ENCODE results near the gene LYPD8. TPM values are rescaled to one million over a fixed set of nuclear protein-coding genes. Genes with fewer than 3 reads are reported as not detected.

Gene LYPD8
- total and polyA plus RNA-seq, 9 of the 15 experiments (the other 6 are each of a cell fraction or from before 2014, with no cell fraction given) = 0.50 to 2.1 (median 1.3) TPM

DNA sequence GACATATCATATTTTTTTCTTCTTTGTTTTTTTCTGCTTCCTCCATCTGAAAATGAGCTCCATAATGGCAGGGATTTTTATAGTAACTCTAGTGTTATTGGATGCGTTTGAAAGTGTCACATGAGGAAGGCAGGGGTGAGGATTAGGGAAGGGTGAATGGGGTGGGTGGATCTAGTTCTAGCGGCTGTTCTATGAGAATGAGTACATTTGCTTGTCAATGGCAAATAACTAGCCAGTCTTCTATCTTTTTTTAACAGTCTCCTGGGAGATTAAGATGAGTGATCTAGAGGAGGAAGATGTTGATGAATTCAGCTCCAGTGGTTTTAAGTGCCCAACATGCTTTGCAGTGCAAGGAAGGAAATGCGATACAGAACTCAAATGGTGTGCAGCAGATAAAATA lies 58.8 kb downstream of the LYPD8 start:
- Histone ChIP-seq H3K9me3 (replicated peaks; ENCODE audit: control insufficient read depth, insufficient read depth, low read depth, low read length) (no peaks in the 10 kb centered on the region), H2AFZ (ENCODE audit: low read depth, low read length) (no peak overlapping the region), H3K9me1 (ENCODE audit: control insufficient read depth, insufficient read depth, low read length) (no peaks in the 10 kb centered on the region), H3K4me2 (ENCODE audit: insufficient read depth, low read length) (no peak overlapping the region), H3K9ac (ENCODE audit: insufficient read depth in 1 of 2, low read depth in 2 of 2, low read length in 2 of 2) (no peak overlapping the region), H3K4me3 (no peak overlapping the region), H3K27ac (ENCODE audit: extremely low read depth, low read depth, low read length) (no peak overlapping the region), H4K20me1 (replicated peaks; ENCODE audit: control insufficient read depth, insufficient read depth, low read length) (no peaks in the 10 kb centered on the region), H3K27me3 (ENCODE audit: control insufficient read depth in 2 of 2, insufficient read depth in 2 of 2, low read length in 2 of 2) (0 out of 5 replicates have a peak, but pooled peaks cover 0 to 5% of the 10 kb centered on the region in 2 experiments), H3K36me3 (ENCODE audit: control insufficient read depth, insufficient read depth, low read length) (no peaks in the 10 kb centered on the region), H3K79me2 (ENCODE audit: control insufficient read depth, insufficient read depth, low read length) (no peaks in the 10 kb centered on the region), H3K4me1 (replicated peaks in 1 of 2; ENCODE audit: control insufficient read depth in 2 of 2, insufficient read depth in 2 of 2, low read length in 2 of 2) (peaks cover 0 to 5% of the 10 kb centered on the region in 2 experiments; a peak in 3 of 5 replicates)
- no peak for FAIRE-seq
- TF ChIP-seq HDAC3 (IDR thresholded peaks at IDR 0.05; ENCODE audit: borderline replicate concordance, partially characterized antibody) (no peak), HMG20A (CRISPR knock-in tag; conservative IDR thresholded peaks at IDR 0.05) (no peak), BRD9 (IDR thresholded peaks at IDR 0.05; ENCODE audit: low read depth, partially characterized antibody) (no peak)
- CTCF ChIA-PET (ENCODE audit: low intra/inter-chr PET ratio) = no interaction called here
- no peak for ATAC-seq
- POLR2A ChIA-PET = no interaction called here
- no TSS peak for BruUV-seq (replicated peaks)
- WGBS (ENCODE audit: insufficient coverage, low coverage, missing lambda C conversion rate) = 0% methylated on average over 3 of the region's 3 CpGs
- DNase-seq (ENCODE audit: extremely low read depth in 1 of 4, low spot score in 3 of 4) = no peak
- in situ Hi-C loops (cut with MboI) (no loop called here), intact Hi-C loops (cut with micrococcal nuclease) (no loop called here)

DNA sequence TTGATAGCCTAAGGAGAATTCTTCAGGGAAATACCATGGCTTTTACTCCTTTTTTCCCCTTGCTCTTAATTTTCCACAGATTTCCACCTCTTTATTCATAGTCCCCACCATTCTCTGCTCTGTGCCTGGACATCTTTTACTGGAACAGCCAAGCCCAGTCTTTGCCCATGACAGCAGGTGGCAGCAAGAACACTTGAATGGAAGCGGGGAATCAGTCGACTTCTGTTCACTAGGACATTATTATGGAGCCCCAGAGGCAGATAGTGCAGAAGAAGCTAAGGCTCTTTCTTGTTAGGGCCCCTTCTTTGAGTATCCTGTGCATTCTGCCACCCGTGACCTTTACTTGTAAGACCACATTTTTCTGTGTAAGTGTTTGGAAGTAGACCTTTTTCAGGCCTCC lies 59.3 kb downstream of the LYPD8 start:
- Histone ChIP-seq H3K9me3 (replicated peaks; ENCODE audit: control insufficient read depth, insufficient read depth, low read depth, low read length) (no peaks in the 10 kb centered on the region), H3K27ac (ENCODE audit: extremely low read depth, low read depth, low read length) (no peak overlapping the region), H4K20me1 (replicated peaks; ENCODE audit: control insufficient read depth, insufficient read depth, low read length) (no peaks in the 10 kb centered on the region), H3K9me1 (ENCODE audit: control insufficient read depth, insufficient read depth, low read length) (no peaks in the 10 kb centered on the region), H3K4me1 (replicated peaks in 1 of 2; ENCODE audit: control insufficient read depth in 2 of 2, insufficient read depth in 2 of 2, low read length in 2 of 2) (peaks cover 0 to 9% of the 10 kb centered on the region in 2 experiments; a peak in 3 of 5 replicates), H3K9ac (ENCODE audit: insufficient read depth in 1 of 2, low read depth in 2 of 2, low read length in 2 of 2) (no peak overlapping the region), H3K36me3 (ENCODE audit: control insufficient read depth, insufficient read depth, low read length) (no peaks in the 10 kb centered on the region), H2AFZ (ENCODE audit: low read depth, low read length) (no peak overlapping the region), H3K4me2 (ENCODE audit: insufficient read depth, low read length) (no peak overlapping the region), H3K4me3 (no peak overlapping the region), H3K27me3 (ENCODE audit: control insufficient read depth in 2 of 2, insufficient read depth in 2 of 2, low read length in 2 of 2) (0 out of 5 replicates have a peak, but pooled peaks cover 0 to 5% of the 10 kb centered on the region in 2 experiments), H3K79me2 (ENCODE audit: control insufficient read depth, insufficient read depth, low read length) (no peaks in the 10 kb centered on the region)
- ATAC-seq = peak; percentile 66
- FAIRE-seq = no peak
- CTCF ChIA-PET (ENCODE audit: low intra/inter-chr PET ratio) = interaction anchor here (1.2 kb wide), 1 partner anchor 111 kb away, joined by 4 read pairs; no protein-coding TSS in a partner anchor
- DNase-seq (ENCODE audit: extremely low read depth in 1 of 4, low spot score in 3 of 4) = peak in 2 of 4 experiments; percentile 15 to 27
- intact Hi-C loops (cut with micrococcal nuclease) = no loop called here
- POLR2A ChIA-PET = no interaction called here
- in situ Hi-C loops (cut with MboI) = no loop called here
- BruUV-seq (replicated peaks) = no TSS peak
- WGBS (ENCODE audit: insufficient coverage, low coverage, missing lambda C conversion rate) = 0% methylated on average over 3 of the region's 3 CpGs
- TF ChIP-seq, protein P1, sequence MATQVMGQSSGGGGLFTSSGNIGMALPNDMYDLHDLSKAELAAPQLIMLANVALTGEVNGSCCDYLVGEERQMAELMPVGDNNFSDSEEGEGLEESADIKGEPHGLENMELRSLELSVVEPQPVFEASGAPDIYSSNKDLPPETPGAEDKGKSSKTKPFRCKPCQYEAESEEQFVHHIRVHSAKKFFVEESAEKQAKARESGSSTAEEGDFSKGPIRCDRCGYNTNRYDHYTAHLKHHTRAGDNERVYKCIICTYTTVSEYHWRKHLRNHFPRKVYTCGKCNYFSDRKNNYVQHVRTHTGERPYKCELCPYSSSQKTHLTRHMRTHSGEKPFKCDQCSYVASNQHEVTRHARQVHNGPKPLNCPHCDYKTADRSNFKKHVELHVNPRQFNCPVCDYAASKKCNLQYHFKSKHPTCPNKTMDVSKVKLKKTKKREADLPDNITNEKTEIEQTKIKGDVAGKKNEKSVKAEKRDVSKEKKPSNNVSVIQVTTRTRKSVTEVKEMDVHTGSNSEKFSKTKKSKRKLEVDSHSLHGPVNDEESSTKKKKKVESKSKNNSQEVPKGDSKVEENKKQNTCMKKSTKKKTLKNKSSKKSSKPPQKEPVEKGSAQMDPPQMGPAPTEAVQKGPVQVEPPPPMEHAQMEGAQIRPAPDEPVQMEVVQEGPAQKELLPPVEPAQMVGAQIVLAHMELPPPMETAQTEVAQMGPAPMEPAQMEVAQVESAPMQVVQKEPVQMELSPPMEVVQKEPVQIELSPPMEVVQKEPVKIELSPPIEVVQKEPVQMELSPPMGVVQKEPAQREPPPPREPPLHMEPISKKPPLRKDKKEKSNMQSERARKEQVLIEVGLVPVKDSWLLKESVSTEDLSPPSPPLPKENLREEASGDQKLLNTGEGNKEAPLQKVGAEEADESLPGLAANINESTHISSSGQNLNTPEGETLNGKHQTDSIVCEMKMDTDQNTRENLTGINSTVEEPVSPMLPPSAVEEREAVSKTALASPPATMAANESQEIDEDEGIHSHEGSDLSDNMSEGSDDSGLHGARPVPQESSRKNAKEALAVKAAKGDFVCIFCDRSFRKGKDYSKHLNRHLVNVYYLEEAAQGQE (IDR thresholded peaks at IDR 0.05; ENCODE audit: borderline replicate concordance) = peak; percentile 29; the same call in 1 of the 2 replicates
- TF ChIP-seq, protein P1 (CRISPR knock-in tag; IDR thresholded peaks at IDR 0.05; ENCODE audit: low read depth) = no peak
- no peak for TF ChIP-seq KDM5B (IDR thresholded peaks at IDR 0.05; ENCODE audit: insufficient replicate concordance, low read depth, low read length)

Measured in K562 (cell line).